B cell (primary cell): ENCODE results near the gene PRAF2.

Experiments used
- CTCF ChIP-seq: fragments of 200-600 bp; IDR thresholded peaks from one replicate; pipeline ENCODE4 v1.8.0; 2022; ENCODE audit warnings: antibody characterized with exemption, mild to moderate bottlenecking
- EZH2 ChIP-seq: IDR thresholded peaks from 2 replicates; pipeline ENCODE4 v1.6.1; 2012; ENCODE audit warnings: borderline replicate concordance, low read depth, mild to moderate bottlenecking, moderate library complexity, low read length; ENCODE audit not compliant: insufficient read depth, poor library complexity, severe bottlenecking

- TF ChIP-seq CTCF, result no peak
- TF ChIP-seq EZH2, result no peak
These were observed 32.5 kb upstream of the PRAF2 start for GRCh38 chrX:49106296-49106695.
